ENCODE data around the gene INAVA.

DNA sequence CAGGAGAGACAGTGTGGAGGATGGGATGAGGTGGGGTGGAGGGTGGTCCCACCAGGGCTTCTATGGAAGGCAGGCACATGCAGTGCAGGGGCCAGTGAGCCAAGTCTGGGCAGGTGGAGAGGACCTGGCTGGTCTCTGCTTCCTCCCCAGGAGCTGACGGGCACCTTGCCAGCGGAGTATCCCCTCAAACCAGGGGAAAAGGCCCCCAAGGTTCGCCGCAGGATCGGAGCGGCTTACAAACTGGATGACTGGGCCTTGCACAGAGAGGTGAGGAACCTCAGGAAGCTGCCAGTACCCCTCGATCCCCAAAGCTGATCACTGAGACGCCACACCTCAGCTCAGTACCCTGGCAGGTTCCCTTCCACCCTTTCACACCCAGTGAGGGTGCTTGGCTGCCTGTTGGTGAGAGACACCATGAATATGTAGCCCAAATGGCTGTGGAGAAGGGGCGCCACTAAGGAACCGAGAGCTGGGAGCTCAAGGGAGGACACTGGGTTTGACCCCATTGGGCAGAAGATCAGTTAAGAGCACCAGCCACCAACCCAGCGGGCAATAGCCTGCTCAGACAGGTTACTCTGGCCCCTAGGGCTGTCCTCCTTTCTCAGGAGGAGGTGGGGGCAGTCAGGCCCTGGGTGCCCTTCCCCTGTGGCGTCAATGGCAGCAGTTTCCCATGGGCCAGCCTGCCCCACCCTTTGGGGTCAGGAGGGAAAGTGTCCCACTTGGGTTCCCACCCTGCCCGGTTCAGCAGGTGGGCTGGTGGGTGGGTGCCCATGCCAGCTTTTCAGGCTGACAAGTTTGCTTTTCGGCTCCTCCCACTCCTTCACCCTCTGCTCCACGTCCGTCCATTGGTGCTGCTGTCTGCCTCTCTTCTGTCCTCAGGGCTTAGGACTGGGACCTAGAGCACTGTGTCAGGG lies 5.5 kb downstream of the INAVA start:
- TF ChIP-seq, protein P1, sequence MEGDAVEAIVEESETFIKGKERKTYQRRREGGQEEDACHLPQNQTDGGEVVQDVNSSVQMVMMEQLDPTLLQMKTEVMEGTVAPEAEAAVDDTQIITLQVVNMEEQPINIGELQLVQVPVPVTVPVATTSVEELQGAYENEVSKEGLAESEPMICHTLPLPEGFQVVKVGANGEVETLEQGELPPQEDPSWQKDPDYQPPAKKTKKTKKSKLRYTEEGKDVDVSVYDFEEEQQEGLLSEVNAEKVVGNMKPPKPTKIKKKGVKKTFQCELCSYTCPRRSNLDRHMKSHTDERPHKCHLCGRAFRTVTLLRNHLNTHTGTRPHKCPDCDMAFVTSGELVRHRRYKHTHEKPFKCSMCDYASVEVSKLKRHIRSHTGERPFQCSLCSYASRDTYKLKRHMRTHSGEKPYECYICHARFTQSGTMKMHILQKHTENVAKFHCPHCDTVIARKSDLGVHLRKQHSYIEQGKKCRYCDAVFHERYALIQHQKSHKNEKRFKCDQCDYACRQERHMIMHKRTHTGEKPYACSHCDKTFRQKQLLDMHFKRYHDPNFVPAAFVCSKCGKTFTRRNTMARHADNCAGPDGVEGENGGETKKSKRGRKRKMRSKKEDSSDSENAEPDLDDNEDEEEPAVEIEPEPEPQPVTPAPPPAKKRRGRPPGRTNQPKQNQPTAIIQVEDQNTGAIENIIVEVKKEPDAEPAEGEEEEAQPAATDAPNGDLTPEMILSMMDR (CRISPR knock-in tag; IDR thresholded peaks at IDR 0.05): no peak
- TF ChIP-seq FOXJ3 (CRISPR knock-in tag; IDR thresholded peaks at IDR 0.05; ENCODE audit: borderline replicate concordance): no peak
- no peak for TF ChIP-seq ZFP1 (CRISPR knock-in tag; IDR thresholded peaks at IDR 0.05)
- TF ChIP-seq ZNF274 (CRISPR knock-in tag; IDR thresholded peaks at IDR 0.05): no peak
- no peak for TF ChIP-seq SUZ12 (IDR thresholded peaks at IDR 0.05; ENCODE audit: low read depth, low read length)
- TF ChIP-seq GTF2F1 (IDR thresholded peaks at IDR 0.05; ENCODE audit: low read length): no peak
- TF ChIP-seq, protein P2, sequence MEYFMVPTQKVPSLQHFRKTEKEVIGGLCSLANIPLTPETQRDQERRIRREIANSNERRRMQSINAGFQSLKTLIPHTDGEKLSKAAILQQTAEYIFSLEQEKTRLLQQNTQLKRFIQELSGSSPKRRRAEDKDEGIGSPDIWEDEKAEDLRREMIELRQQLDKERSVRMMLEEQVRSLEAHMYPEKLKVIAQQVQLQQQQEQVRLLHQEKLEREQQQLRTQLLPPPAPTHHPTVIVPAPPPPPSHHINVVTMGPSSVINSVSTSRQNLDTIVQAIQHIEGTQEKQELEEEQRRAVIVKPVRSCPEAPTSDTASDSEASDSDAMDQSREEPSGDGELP (IDR thresholded peaks at IDR 0.05; ENCODE audit: borderline replicate concordance, low read depth): no peak
- no peak; the same call in 1 of the 2 replicates for TF ChIP-seq HMG20A (CRISPR knock-in tag; IDR thresholded peaks at IDR 0.05; ENCODE audit: borderline replicate concordance)
- TF ChIP-seq ZNF496 (CRISPR knock-in tag; IDR thresholded peaks at IDR 0.05; ENCODE audit: insufficient replicate concordance): no peak
- no peak for TF ChIP-seq SMAD3 (CRISPR knock-in tag; IDR thresholded peaks at IDR 0.05)
